ENCODE results near the gene BTBD18.

GRCh38 chr11:57764566-57764965 lies 12.9 kb upstream of the BTBD18 start:
- TF ChIP-seq CTCF (IDR thresholded peaks at IDR 0.05) (no peak), POLR2A (IDR thresholded peaks at IDR 0.05) (no peak)
